ENCODE data around the gene WNK2.

Gene WNK2

GRCh38 chr9:93297659-93298497 lies 113.9 kb downstream of the WNK2 start:
- DNase-seq, result no peak

GRCh38 chr9:93298498-93299417 lies 114.8 kb downstream of the WNK2 start:
- no peak for DNase-seq

- DNase-seq, result no peak
Measured at GRCh38 chr9:93299418-93300174, 115.7 kb downstream of the WNK2 start.

- no peak for DNase-seq
Measured at GRCh38 chr9:93300175-93300572, 116.2 kb downstream of the WNK2 start.

- no peak for DNase-seq
Measured at GRCh38 chr9:93300585-93301081, 116.7 kb downstream of the WNK2 start.

GRCh38 chr9:93301291-93301811 lies 117.4 kb downstream of the WNK2 start:
- DNase-seq, result no peak

GRCh38 chr9:93301911-93302541 lies 118.1 kb downstream of the WNK2 start:
- DNase-seq, result no peak

- peak in 2 of 4 experiments; percentile 36 to 43 for DNase-seq
Measured at GRCh38 chr9:93302586-93303257, 118.8 kb downstream of the WNK2 start.

- no peak for DNase-seq
Measured at GRCh38 chr9:93303258-93303771, 119.4 kb downstream of the WNK2 start.

- DNase-seq, result no peak
Measured at GRCh38 chr9:93303806-93304573, 120.1 kb downstream of the WNK2 start.

- no peak for DNase-seq
Measured at GRCh38 chr9:93304574-93305496, 120.9 kb downstream of the WNK2 start.

GRCh38 chr9:93305497-93306020 lies 121.6 kb downstream of the WNK2 start:
- no peak for DNase-seq

- DNase-seq, result no peak
Measured at GRCh38 chr9:93306081-93306480, 122.1 kb downstream of the WNK2 start.

- no peak for DNase-seq
Measured at GRCh38 chr9:93306579-93307091, 122.7 kb downstream of the WNK2 start.

- no peak for DNase-seq
Measured at GRCh38 chr9:93307468-93308157, 123.7 kb downstream of the WNK2 start.

- DNase-seq, result no peak
Measured at GRCh38 chr9:93308158-93308602, 124.2 kb downstream of the WNK2 start.

- DNase-seq, result no peak
Measured at GRCh38 chr9:93308676-93309075, 124.7 kb downstream of the WNK2 start.

- no peak for DNase-seq
Measured at GRCh38 chr9:93309889-93310425, 126.0 kb downstream of the WNK2 start.

Data from activated naive CD4-positive, alpha-beta T cell (primary cell).